Upper lobe of left lung (tissue), 4 donors: ENCODE measurements around the gene GRK7.

ENCODE experiments used
- EP300 ChIP-seq, 4 donors: sonication (generic); formaldehyde crosslinking; IDR thresholded peaks; one replicate each; pipeline ENCODE4 v1.5.1; 2017; ENCODE audit warnings: antibody characterized with exemption in 4 of 4, control low read depth in 2 of 4
- TF ChIP-seq, protein P1 (sequence below), 6 experiments: fragments of 450-650 bp in 4 of 6; fragments of 200-600 bp in 2 of 6; sonication (generic) in 2 of 6; IDR thresholded peaks; one replicate each; pipeline ENCODE4 v1.5.1; 2016 to 2019; ENCODE audit warnings: antibody characterized with exemption in 6 of 6

DNA sequence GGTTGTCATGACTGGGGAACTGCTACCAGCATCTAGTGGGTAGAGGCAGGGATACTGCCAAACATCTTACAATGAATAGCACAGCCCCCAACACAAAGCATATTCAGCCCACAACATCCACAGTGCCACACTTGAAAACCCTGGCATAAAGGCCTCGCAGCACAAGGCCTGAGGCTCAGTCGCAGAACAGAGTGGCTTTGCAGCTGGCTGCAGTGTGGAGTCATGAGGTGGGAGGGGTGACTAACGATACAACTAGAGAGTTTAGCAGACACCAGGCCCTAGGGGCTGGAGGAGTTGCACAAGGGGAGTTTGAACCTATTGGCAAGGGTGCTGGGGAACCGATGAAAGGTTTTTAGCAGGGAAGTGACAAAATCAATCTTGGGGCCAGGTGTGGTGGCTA lies 32.1 kb downstream of the GRK7 start:
- no peak for TF ChIP-seq EP300 (IDR thresholded peaks at IDR 0.05)
- TF ChIP-seq, protein P1, sequence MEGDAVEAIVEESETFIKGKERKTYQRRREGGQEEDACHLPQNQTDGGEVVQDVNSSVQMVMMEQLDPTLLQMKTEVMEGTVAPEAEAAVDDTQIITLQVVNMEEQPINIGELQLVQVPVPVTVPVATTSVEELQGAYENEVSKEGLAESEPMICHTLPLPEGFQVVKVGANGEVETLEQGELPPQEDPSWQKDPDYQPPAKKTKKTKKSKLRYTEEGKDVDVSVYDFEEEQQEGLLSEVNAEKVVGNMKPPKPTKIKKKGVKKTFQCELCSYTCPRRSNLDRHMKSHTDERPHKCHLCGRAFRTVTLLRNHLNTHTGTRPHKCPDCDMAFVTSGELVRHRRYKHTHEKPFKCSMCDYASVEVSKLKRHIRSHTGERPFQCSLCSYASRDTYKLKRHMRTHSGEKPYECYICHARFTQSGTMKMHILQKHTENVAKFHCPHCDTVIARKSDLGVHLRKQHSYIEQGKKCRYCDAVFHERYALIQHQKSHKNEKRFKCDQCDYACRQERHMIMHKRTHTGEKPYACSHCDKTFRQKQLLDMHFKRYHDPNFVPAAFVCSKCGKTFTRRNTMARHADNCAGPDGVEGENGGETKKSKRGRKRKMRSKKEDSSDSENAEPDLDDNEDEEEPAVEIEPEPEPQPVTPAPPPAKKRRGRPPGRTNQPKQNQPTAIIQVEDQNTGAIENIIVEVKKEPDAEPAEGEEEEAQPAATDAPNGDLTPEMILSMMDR (IDR thresholded peaks at IDR 0.05): no peak
